Ovary (tissue), 10 donors: Measurements from ENCODE around the gene ELSPBP1. TPM values are rescaled to one million over a fixed set of nuclear protein-coding genes. Genes with fewer than 3 reads are reported as not detected.
"Not testable (repeated sequence)": the region's sequence is repeated elsewhere in the genome, so short reads cannot be mapped to it uniquely, and the experiment has no call there.

ENCODE experiments used
- DNase-seq, 5 donors: peaks; one replicate each; pipeline ENCODE4 v3.0.0-alpha.2; 2019 to 2020
- H3K27ac ChIP-seq, 2 donors: fragments of 200-600 bp; one replicate each; pipeline versions ENCODE4 v1.5.1 to v1.8.0; 2019 to 2022
- H3K27me3 ChIP-seq: fragments of 200-600 bp; one replicate; pipeline ENCODE4 v1.8.0; 2022
- H3K36me3 ChIP-seq: fragments of 200-600 bp; sonication (generic); one replicate; pipeline ENCODE4 v1.5.1; 2019
- H3K4me1 ChIP-seq: one replicate; pipeline ENCODE4 v1.8.1; 2013; ENCODE audit warnings: mild to moderate bottlenecking, moderate library complexity; ENCODE audit not compliant: insufficient read depth
- H3K4me3 ChIP-seq: fragments of 200-600 bp; sonication (generic); one replicate; pipeline ENCODE4 v1.5.1; 2017
- H3K9me3 ChIP-seq, 2 donors: fragments of 200-600 bp in 1 of 2; sonication (generic) in 1 of 2; one replicate each; pipeline versions ENCODE4 v1.5.1 to v1.8.1; 2013 to 2019; ENCODE audit warnings: mild to moderate bottlenecking in 1 of 2, moderate library complexity in 1 of 2
- CTCF ChIP-seq, 3 donors: fragments of 450-650 bp in 2 of 3; fragments of 200-600 bp in 1 of 3; IDR thresholded peaks; one replicate each; pipeline versions ENCODE4 v1.5.1 to v1.8.0; 2016 to 2022; ENCODE audit warnings: antibody characterized with exemption in 3 of 3, mild to moderate bottlenecking in 1 of 3
- EP300 ChIP-seq: sonication (generic); formaldehyde crosslinking; IDR thresholded peaks from one replicate; pipeline ENCODE4 v1.6.1; 2017; ENCODE audit warnings: antibody characterized with exemption
- POLR2A ChIP-seq: fragments of 450-650 bp; IDR thresholded peaks from one replicate; pipeline ENCODE4 v1.6.1; 2017; ENCODE audit warnings: antibody characterized with exemption, mild to moderate bottlenecking, moderate library complexity
- WGBS, 3 donors: extraction: QIAGEN DNeasy Blood & Tissue Kit in 1 of 3; methylation state at CpG; one replicate each; pipeline versions ENCODE4 v1.1.5 to v1.1.7; 2013 to 2017; 5-methylcytosine and 5-hydroxymethylcytosine counted together
- intact Hi-C, 4 donors: fragments of 100-400 bp; cut with DNase I; formaldehyde crosslinking; loops; one replicate each; pipeline versions ENCODE4 v1.11.0 to v1.15.1; 2022 to 2023
- long read RNA-seq, 3 donors: library from polyadenylated mRNA in 2 of 3; unstranded in 2 of 3; transcript quantifications; one replicate each; pipeline ENCODE4 v2.0.0 and lab custom pipeline, GENCODE V29; 2021 to 2026
- polyA plus RNA-seq, 2 donors: library from polyadenylated mRNA; stranded (reverse); fragments of 200-250 nt in 1 of 2; fragments of 350-450 nt in 1 of 2; fragmentation: Illumina TruSeq in 1 of 2; extraction: RNeasy Lipid Tissue Mini Kit (QIAGEN cat#74804) in 1 of 2; gene quantifications; one replicate each; pipeline ENCODE4 v1.2.3, GENCODE V29; 2013 to 2014
- total RNA-seq, 7 donors: library from RNA; depleted of rRNA in 2 of 7; stranded (reverse); fragments of >200 nt in 2 of 7; fragmentation: NEBNext Ultra II Directional in 3 of 7; extraction: Animal tissue kit (Norgen Biotek cat#: 25700) in 3 of 7; gene quantifications; one replicate each; pipeline versions ENCODE4 v1.1.0 to v1.2.4, GENCODE V29; 2016 to 2023
- donor health status: DM: no; HTN: no; CAD: no; lungs with moderate emphysema.
- donor health status: DM: no; HTN: no; CAD: no.
- donor health status: Bipolar disorder and iron deficiency.
- donor health status: DM: yes; HTN: yes; CAD: no.
- donor health status: DM: no; HTN: no; CAD: no.
- donor health status: DM: yes; HTN: yes; CAD: no.

The ELSPBP1 gene
- total RNA-seq (not detected), polyA plus RNA-seq (under 1 TPM in 1 of 2 donors, not detected in 1; 0.55 TPM)
- long read RNA-seq, donor 1: 0 reads
- long read RNA-seq, donor 2: 0 reads
- long read RNA-seq, donor 3: 0 reads

- TF ChIP-seq CTCF (IDR thresholded peaks at IDR 0.05) (no peak), EP300 (no peak), POLR2A (no peak)
- Histone ChIP-seq H3K27me3 (no peaks in the 10 kb centered on the region), H3K4me3 (no peak within 1 kb of the TSS), H3K4me1 (no peaks in the 10 kb centered on the region), H3K27ac (no peak within 1 kb of the TSS), H3K9me3 (no peaks in the 10 kb centered on the region), H3K36me3 (no peaks in the 10 kb centered on the region)
- intact Hi-C loops: no loop called here
- no peak for DNase-seq
- 16 to 17% (median 17%) methylated on average over 5 of the region's 5 CpGs for WGBS, 3 donors
Observed at GRCh38 chr19:47994209-47994802, at the start of gene ELSPBP1. Gene ELSPBP1 (plus strand): TSS chr19:47994632. CDS start chr19:48008668, 14,036 bp downstream.

GRCh38 chr19:47949852-47950521 lies 44.4 kb upstream of the ELSPBP1 start:
- H3K36me3 ChIP-seq, H3K4me1 ChIP-seq, H3K27me3 ChIP-seq, intact Hi-C loops, H3K27ac ChIP-seq, H3K9me3 ChIP-seq, H3K4me3 ChIP-seq: not testable (repeated sequence)
- 76 to 86% (median 81%) methylated on average over 18 to 23 of the region's 24 CpGs for WGBS, 3 donors
- peak in 4 of 5 donors; percentile 16 to 49 (median 28) for DNase-seq

- H3K4me3 ChIP-seq, DNase-seq, H3K36me3 ChIP-seq, H3K27ac ChIP-seq, H3K27me3 ChIP-seq, H3K9me3 ChIP-seq, H3K4me1 ChIP-seq, intact Hi-C loops: not testable (repeated sequence)
- WGBS, 3 donors: no CpG with 5 or more reads among the region's 21 CpGs
Observed at GRCh38 chr19:47952132-47952531, 42.3 kb upstream of the ELSPBP1 start.

- intact Hi-C loops, H3K4me3 ChIP-seq, H3K36me3 ChIP-seq, H3K27me3 ChIP-seq, H3K4me1 ChIP-seq, H3K27ac ChIP-seq, H3K9me3 ChIP-seq: not testable (repeated sequence)
- 89 to 91% (median 90%) methylated on average over 7 to 8 of the region's 11 CpGs for WGBS, 3 donors
- DNase-seq: peak in 2 of 5 donors; percentile 17 to 20
Observed at GRCh38 chr19:47955936-47956335, 38.5 kb upstream of the ELSPBP1 start.

- intact Hi-C loops: no loop called here
- DNase-seq: no peak
- Histone ChIP-seq H3K9me3 (no peaks in the 10 kb centered on the region), H3K27ac (no peak overlapping the region), H3K4me3 (no peak overlapping the region), H3K4me1 (no peaks in the 10 kb centered on the region), H3K36me3 (no peaks in the 10 kb centered on the region), H3K27me3 (no peaks in the 10 kb centered on the region)
- 78 to 89% (median 83%) methylated on average over 6 of the region's 6 CpGs for WGBS, 3 donors
- TF ChIP-seq POLR2A (no peak), CTCF (IDR thresholded peaks at IDR 0.05) (no peak), EP300 (no peak)
Observed at GRCh38 chr19:47973529-47973928, 20.9 kb upstream of the ELSPBP1 start.

GRCh38 chr19:47991191-47991808 lies 3.1 kb upstream of the ELSPBP1 start:
- intact Hi-C loops: no loop called here
- Histone ChIP-seq H3K27me3 (no peaks in the 10 kb centered on the region), H3K9me3 (no peaks in the 10 kb centered on the region)

More at GRCh38 chr19:47991191-47991808, 3.1 kb upstream of the ELSPBP1 start:
- TF ChIP-seq CTCF (IDR thresholded peaks at IDR 0.05): no peak
- no peak for TF ChIP-seq EP300
- no peak for TF ChIP-seq POLR2A
- WGBS, 3 donors: 35 to 47% (median 44%) methylated on average over 10 of the region's 10 CpGs
- DNase-seq: no peak
- H3K4me3 ChIP-seq: no peak overlapping the region
- no peak overlapping the region for H3K27ac ChIP-seq
- H3K36me3 ChIP-seq: no peaks in the 10 kb centered on the region
- no peaks in the 10 kb centered on the region for H3K4me1 ChIP-seq
